NB4 (cell line): ENCODE results near the gene VIT.
"Not testable (repeated sequence)": the region's sequence is repeated elsewhere in the genome, so short reads cannot be mapped to it uniquely, and the experiment has no call there.

Experiments used
- DNase-seq: peaks from one replicate; pipeline ENCODE4 v3.0.0; 2010; ENCODE audit warnings: low read depth
- H3K4me3 ChIP-seq: one replicate; pipeline ENCODE4 v1.5.1; 2011; ENCODE audit warnings: mild to moderate bottlenecking, low read depth, low read length, moderate library complexity
- MYC ChIP-seq: IDR thresholded peaks from 2 replicates; pipeline ENCODE4 v1.6.1; 2011; ENCODE audit warnings: low read depth, low read length
- POLR2A ChIP-seq: IDR thresholded peaks from 2 replicates; pipeline ENCODE4 v1.6.1; 2011; ENCODE audit warnings: mild to moderate bottlenecking; ENCODE audit not compliant: insufficient read length; ENCODE audit errors: extremely low read depth
- TF ChIP-seq, protein P1 (sequence below): IDR thresholded peaks from 2 replicates; pipeline ENCODE4 v1.6.1; 2011; ENCODE audit warnings: low read depth, low read length
- TF ChIP-seq, protein P2 (sequence below): IDR thresholded peaks from one replicate; pipeline ENCODE4 v1.5.1; 2012; ENCODE audit warnings: low read depth, low read length

The VIT gene

DNA sequence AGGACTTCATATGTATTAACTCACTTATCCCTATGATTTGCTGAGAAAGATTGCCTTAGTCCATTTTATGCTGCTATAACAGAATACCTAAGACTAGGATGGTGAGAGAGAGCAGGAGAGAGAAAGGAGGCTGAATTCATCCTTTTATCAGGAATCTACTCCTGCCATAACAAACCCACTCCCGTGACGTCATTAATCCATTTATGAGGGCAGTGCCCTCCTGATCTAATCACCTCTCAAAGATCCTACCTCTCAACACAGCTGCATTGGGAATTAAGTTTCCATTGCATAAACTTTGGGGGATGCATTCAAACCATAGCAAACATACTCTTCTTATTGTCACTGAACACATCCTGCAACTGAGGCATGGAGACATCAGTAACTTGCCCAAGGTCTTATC is 122.0 kb downstream of the VIT start:
- TF ChIP-seq, protein P1, sequence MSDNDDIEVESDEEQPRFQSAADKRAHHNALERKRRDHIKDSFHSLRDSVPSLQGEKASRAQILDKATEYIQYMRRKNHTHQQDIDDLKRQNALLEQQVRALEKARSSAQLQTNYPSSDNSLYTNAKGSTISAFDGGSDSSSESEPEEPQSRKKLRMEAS: no peak
- no peak for DNase-seq
- no peak overlapping the region for H3K4me3 ChIP-seq

DNA sequence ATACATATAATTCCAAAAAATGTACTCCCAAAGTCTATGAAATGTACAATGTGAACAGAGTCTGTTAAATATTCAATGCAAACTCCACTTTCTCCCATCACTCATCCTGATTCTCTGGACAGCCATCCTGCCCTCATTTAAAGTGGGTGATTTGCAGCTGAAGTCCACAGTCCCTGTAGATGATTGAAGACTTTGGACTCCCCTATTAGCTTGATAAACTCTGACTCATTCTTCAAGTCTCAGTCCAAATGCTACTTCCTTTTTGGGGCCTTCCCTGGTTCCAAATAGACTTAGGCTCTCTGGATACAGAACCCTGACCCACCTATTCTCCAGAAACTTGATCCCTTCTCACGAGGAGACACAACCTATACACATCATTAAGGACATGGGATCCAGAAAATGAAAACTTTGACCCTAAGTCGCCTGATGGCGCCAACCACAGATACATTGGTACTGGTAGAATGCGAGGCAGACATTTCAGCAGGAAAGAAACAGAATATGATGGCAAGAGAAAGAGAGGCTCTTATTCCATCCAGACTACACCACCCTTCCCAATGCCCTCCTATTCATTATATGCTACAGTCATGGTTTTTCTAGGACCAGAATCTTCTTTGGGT is 122.7 kb downstream of the VIT start:
- no peak overlapping the region for H3K4me3 ChIP-seq
- TF ChIP-seq, protein P2, sequence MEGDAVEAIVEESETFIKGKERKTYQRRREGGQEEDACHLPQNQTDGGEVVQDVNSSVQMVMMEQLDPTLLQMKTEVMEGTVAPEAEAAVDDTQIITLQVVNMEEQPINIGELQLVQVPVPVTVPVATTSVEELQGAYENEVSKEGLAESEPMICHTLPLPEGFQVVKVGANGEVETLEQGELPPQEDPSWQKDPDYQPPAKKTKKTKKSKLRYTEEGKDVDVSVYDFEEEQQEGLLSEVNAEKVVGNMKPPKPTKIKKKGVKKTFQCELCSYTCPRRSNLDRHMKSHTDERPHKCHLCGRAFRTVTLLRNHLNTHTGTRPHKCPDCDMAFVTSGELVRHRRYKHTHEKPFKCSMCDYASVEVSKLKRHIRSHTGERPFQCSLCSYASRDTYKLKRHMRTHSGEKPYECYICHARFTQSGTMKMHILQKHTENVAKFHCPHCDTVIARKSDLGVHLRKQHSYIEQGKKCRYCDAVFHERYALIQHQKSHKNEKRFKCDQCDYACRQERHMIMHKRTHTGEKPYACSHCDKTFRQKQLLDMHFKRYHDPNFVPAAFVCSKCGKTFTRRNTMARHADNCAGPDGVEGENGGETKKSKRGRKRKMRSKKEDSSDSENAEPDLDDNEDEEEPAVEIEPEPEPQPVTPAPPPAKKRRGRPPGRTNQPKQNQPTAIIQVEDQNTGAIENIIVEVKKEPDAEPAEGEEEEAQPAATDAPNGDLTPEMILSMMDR: no peak
- no peak for TF ChIP-seq MYC
- no peak for TF ChIP-seq POLR2A
- TF ChIP-seq, protein P1: no peak
- no peak for DNase-seq

DNA sequence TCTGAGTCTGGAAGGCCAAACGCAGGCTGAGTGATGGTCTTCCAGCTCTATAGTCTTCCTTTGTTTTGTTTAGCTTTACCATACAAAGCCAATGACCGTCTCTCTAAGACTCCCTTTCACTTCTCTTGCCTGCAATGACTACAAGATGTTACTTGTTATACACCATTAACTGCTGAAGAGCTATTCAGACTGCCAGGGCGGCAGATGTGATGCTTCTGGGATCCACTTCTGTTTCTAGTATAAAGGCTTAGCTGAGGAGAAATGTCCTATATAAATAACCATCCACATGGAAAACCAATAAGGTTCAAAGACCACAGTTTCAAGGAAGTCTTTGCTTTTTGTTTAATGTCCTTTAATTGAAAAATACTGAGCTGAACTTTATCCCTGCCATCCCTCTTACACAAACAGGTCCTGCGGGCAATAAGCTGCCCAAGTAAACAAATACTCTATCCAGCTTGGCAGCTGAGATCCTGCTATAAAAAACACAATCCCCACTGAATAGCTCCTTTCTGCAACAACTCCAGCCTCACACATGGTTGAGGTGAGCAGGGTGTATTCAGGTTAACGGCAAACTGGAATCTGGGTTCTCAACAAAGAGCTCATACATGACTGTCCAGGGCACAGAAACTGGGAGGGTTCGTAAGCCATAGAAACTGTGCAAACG is 124.6 kb downstream of the VIT start:
- DNase-seq: no peak
- H3K4me3 ChIP-seq: no peak overlapping the region
- TF ChIP-seq, protein P1: no peak
- TF ChIP-seq, protein P2: no peak
- TF ChIP-seq MYC (no peak), POLR2A (no peak)

DNA sequence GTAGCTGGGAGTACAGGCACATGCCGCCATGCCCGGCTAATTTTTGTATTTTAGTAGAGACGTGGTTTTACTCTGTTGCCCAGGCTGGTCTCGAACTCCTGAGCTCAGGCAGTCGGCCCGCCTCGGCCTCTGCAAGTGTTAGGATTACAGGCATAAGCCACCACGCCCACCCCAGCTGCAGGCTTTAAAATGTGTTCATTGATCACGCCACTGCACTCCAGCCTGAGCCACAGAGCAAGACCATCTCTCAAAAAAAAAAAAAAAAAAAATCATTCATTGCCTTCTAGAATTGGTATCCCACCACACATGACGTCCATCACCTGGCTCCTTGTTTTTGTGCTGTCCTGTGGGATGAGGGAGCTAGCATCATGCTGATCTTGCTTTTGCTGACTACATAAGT is 127.4 kb downstream of the VIT start:
- no peak overlapping the region for H3K4me3 ChIP-seq
- TF ChIP-seq, protein P2: no peak
- DNase-seq: no peak

DNA sequence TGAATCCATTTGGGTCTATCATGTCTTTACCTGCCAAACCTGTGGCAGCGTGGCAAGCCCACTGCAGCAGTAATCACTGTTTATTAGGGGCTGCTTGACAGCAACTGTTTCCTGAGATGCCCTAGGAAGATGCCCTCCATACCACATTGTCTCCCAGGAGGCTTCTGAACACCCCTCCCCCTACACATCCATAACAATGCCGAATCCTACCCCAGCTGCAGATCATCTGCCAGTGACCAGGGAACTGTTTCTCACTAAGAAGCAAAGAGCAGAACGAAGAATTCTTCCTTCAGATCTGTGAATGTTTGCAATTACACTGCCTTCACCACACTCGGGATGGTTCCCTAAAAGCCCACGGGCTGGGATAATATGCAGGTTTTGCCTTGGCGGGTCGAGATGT is 127.8 kb downstream of the VIT start:
- H3K4me3 ChIP-seq: no peak overlapping the region
- no peak for TF ChIP-seq POLR2A
- TF ChIP-seq, protein P2: no peak
- TF ChIP-seq MYC: no peak
- TF ChIP-seq, protein P1: no peak
- DNase-seq: no peak

DNA sequence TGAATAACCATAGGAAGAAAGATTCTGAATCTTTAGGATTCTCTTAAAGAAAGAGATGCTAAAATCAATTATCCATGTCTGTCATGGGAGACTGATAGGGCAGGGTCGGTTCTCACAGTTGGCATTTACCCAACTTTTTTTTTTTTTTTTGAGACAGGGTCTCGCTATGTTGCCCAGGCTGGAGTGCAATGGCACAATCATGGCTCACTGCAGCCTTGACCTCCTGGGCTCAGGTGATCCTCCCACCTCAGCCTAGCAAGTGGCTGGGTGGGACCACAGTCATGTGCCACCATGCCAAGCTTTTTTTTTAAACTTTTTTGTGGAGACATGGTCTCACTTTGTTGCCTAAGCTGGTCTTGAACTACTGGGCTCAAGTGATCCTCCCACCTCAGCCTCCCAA is 128.2 kb downstream of the VIT start:
- not testable (repeated sequence) for H3K4me3 ChIP-seq, DNase-seq

DNA sequence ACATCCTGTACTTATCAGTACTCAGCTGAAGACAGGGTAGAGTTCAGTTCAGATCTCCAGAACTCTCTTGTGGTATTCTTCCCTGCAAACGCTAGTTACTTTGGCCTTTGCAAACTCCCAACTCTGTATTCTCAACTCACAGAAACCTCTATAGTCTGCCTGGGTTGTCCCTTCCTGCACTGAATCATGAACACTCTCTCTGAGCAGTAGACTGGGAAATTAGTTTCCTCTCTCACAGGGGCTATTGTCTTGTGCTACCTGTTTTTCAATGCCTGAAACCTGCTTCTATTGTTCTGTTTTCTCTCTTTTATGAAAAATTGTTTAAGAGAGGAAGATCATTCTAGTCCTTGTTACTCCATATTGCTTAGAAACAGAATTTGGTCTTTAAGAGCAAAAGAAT is 134.7 kb downstream of the VIT start:
- no peak for DNase-seq
- TF ChIP-seq, protein P1: no peak
- TF ChIP-seq, protein P2: no peak
- no peak for TF ChIP-seq POLR2A
- no peak for TF ChIP-seq MYC
- H3K4me3 ChIP-seq: no peak overlapping the region
